ENCODE data around the gene RNF2.

DNA sequence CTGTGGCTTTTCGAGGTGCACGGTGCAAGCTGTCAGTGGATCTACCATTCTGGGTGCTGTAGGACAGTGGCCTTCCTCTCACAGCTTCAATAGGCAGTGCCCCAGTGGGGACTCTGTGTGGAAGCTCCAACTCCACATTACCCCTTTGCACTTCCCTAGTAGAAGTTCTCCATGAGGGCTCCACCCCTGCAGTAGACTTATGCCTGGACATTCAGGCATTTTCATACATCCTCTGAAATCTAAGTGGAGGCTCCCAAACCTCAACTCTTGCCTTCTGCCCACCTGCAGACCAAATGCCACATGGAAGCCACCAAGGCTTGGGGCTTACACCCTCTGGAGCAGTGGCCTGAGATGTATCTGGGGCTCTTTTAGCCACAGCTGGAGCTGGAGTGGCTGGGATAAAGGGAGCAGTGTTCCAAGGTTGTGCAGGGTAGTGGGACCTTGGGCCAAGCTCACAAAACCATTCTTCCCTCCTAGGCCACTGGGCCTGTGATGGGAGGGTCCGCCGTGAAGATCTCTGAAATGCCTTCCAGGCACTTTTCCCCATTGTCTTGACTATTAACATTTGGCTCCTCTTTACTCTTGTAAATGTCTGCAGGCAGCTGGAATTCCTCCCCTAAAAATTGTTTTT lies 18.0 kb upstream of the RNF2 start:
- TF ChIP-seq CTCF (conservative IDR thresholded peaks at IDR 0.05 in 1 of 2, IDR thresholded peaks at IDR 0.05 in 1 of 2; ENCODE audit: extremely low read depth in 1 of 2, insufficient read depth in 1 of 2, low read depth in 1 of 2, low read length in 2 of 2) (no peak), EZH2 (IDR thresholded peaks at IDR 0.05; ENCODE audit: borderline replicate concordance, low read length) (no peak)
